H1 (cell line): Measurements from ENCODE around the gene GLE1.

Experiments used
- EZH2 ChIP-seq: fragments of 200-600 bp; sonication (generic); IDR thresholded peaks from 2 replicates; pipeline ENCODE4 v1.7.1; 2012; ENCODE audit warnings: low read depth, mild to moderate bottlenecking, moderate library complexity, low read length, inconsistent platforms; ENCODE audit not compliant: severe bottlenecking
- POLR2AphosphoS5 ChIP-seq: IDR thresholded peaks from 2 replicates; pipeline ENCODE4 v1.6.1; 2011; ENCODE audit warnings: low read depth, low read length
- USF2 ChIP-seq: IDR thresholded peaks from 2 replicates; pipeline ENCODE4 v1.6.1; 2011; ENCODE audit warnings: low read length, improper control_type of control experiment

GRCh38 chr9:128473104-128473503, 31.4 kb upstream of the GLE1 start:
- no peak for TF ChIP-seq USF2
- no peak for TF ChIP-seq EZH2
- no peak for TF ChIP-seq POLR2AphosphoS5
